Right atrium auricular region (tissue), 2 donors: ENCODE data around the gene FBXO31. TPM values are rescaled to one million over a fixed set of nuclear protein-coding genes. Genes with fewer than 3 reads are reported as not detected.
A peak's percentile ranks its signal among the peaks of the same experiment; 100 is the strongest.
"Not testable (repeated sequence)": the region's sequence is repeated elsewhere in the genome, so short reads cannot be mapped to it uniquely, and the experiment has no call there.

Experiments
- DNase-seq: peaks from one replicate; pipeline ENCODE4 v3.0.0-alpha.2; 2019; ENCODE audit warnings: low spot score
- H3K27ac ChIP-seq, 2 donors: fragments of 200-600 bp; sonication (generic); 1 replicate in 1 of 2; 2 replicates in 1 of 2; pipeline ENCODE4 v1.5.1; 2016 to 2019
- H3K27me3 ChIP-seq, 2 donors: fragments of 200-600 bp; sonication (generic); one replicate each; pipeline versions ENCODE4 v1.5.1 to v1.6.0; 2017 to 2019
- H3K36me3 ChIP-seq: fragments of 200-600 bp; sonication (generic); one replicate; pipeline ENCODE4 v1.5.1; 2016
- H3K4me1 ChIP-seq, 2 donors: fragments of 200-600 bp; sonication (generic); one replicate each; pipeline versions ENCODE4 v1.5.1 to v1.6.0; 2017 to 2019
- H3K4me3 ChIP-seq, 2 donors: fragments of 200-600 bp; sonication (generic); 1 replicate in 1 of 2; 2 replicates in 1 of 2; pipeline ENCODE4 v1.5.1; 2017 to 2019; ENCODE audit warnings: mild to moderate bottlenecking in 1 of 2, moderate library complexity in 1 of 2
- H3K9me3 ChIP-seq, 2 donors: fragments of 200-600 bp; sonication (generic); one replicate each; pipeline ENCODE4 v1.5.1; 2019
- CTCF ChIP-seq, 2 donors: fragments of 200-600 bp; sonication (generic); IDR thresholded peaks; one replicate each; pipeline ENCODE4 v1.5.1; 2019; ENCODE audit warnings: antibody characterized with exemption in 2 of 2
- total RNA-seq, 2 donors: library from RNA; depleted of rRNA; stranded (reverse); fragments of >200 nt; gene quantifications; one replicate each; pipeline ENCODE4 v1.1.0, GENCODE V29; 2016

The FBXO31 gene
- total RNA-seq, 2 donors from 2014 or later: 39.3 to 53.1 TPM

DNA sequence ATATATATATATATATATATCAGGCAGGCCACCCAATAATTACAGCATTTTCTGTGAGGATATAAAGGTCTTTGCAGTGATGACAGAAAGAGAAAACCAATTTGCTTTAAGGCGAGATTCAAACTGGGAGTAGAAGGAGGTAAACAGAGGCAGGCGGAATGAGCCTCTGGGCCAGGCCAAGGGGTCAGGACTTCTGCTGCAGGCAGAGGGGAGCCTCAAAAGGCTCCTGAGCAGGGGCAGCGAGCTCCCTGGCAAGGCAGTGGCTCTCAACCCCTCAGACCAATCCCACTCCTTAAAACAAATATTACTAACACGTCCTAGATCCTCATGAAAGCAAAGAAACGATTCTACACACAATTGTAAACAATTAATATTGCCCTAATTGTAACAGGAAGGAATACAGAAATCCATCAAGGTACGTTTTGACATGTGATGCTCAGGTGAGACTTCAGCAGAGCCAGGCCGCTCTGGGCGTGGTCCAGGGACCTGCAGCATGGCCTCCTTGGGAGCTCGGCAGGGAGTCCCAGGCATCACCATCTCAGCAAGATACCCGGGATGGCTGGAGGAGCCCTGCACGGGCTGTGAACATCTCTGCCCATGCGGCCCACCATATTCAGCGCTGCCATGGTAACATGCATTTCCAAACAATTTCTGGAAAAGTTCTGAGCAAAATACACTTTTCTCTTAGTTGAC is 18.4 kb downstream of the FBXO31 start:
- H3K27ac ChIP-seq: peak overlapping the region; percentile 78 to 84
- no peak overlapping the region for H3K4me3 ChIP-seq
- peaks cover 0 to 77% of the 10 kb centered on the region in 2 donors for H3K4me1 ChIP-seq
- DNase-seq: no peak
- no peak for TF ChIP-seq CTCF (IDR thresholded peaks at IDR 0.05)
- H3K9me3 ChIP-seq: no peaks in the 10 kb centered on the region
- peaks cover 21% of the 10 kb centered on the region for H3K36me3 ChIP-seq
- H3K27me3 ChIP-seq: no peaks in the 10 kb centered on the region

GRCh38 chr16:87363771-87364455 is 19.7 kb downstream of the FBXO31 start:
- Histone ChIP-seq H3K4me3 (peak overlapping the region in 1 of 2 donors; percentile 3), H3K36me3 (peaks cover 34% of the 10 kb centered on the region), H3K27ac (peak overlapping the region; percentile 78 to 84), H3K27me3 (no peaks in the 10 kb centered on the region), H3K9me3 (no peaks in the 10 kb centered on the region), H3K4me1 (peaks cover 0 to 64% of the 10 kb centered on the region in 2 donors)
- no peak for DNase-seq
- no peak for TF ChIP-seq CTCF (IDR thresholded peaks at IDR 0.05)

- not testable (repeated sequence) for H3K4me3 ChIP-seq, DNase-seq, H3K9me3 ChIP-seq, H3K27me3 ChIP-seq
- peaks cover 43% of the 10 kb centered on the region for H3K36me3 ChIP-seq
- peaks cover 0 to 55% of the 10 kb centered on the region in 2 donors for H3K4me1 ChIP-seq
- H3K27ac ChIP-seq: peak overlapping the region; percentile 78 to 84
Observed at GRCh38 chr16:87362828-87363559, 20.6 kb downstream of the FBXO31 start.

- Histone ChIP-seq H3K27me3 (no peaks in the 10 kb centered on the region), H3K27ac (peak overlapping the region; percentile 78 to 84), H3K4me3 (no peak overlapping the region), H3K36me3 (peaks cover 51% of the 10 kb centered on the region), H3K4me1 (peaks cover 0 to 46% of the 10 kb centered on the region in 2 donors), H3K9me3 (no peaks in the 10 kb centered on the region)
- no peak for DNase-seq
- TF ChIP-seq CTCF (IDR thresholded peaks at IDR 0.05): no peak
Observed at GRCh38 chr16:87361916-87362619, 21.5 kb downstream of the FBXO31 start.

GRCh38 chr16:87360862-87361610 is 22.5 kb downstream of the FBXO31 start:
- Histone ChIP-seq H3K4me1 (peaks cover 0 to 36% of the 10 kb centered on the region in 2 donors), H3K9me3 (no peaks in the 10 kb centered on the region), H3K4me3 (no peak overlapping the region), H3K36me3 (peaks cover 51% of the 10 kb centered on the region), H3K27ac (peak overlapping the region in 1 of 2 donors; percentile 3), H3K27me3 (no peaks in the 10 kb centered on the region)
- DNase-seq: no peak
- no peak for TF ChIP-seq CTCF (IDR thresholded peaks at IDR 0.05)
